ENCODE measurements around the gene SREBF1.

DNA sequence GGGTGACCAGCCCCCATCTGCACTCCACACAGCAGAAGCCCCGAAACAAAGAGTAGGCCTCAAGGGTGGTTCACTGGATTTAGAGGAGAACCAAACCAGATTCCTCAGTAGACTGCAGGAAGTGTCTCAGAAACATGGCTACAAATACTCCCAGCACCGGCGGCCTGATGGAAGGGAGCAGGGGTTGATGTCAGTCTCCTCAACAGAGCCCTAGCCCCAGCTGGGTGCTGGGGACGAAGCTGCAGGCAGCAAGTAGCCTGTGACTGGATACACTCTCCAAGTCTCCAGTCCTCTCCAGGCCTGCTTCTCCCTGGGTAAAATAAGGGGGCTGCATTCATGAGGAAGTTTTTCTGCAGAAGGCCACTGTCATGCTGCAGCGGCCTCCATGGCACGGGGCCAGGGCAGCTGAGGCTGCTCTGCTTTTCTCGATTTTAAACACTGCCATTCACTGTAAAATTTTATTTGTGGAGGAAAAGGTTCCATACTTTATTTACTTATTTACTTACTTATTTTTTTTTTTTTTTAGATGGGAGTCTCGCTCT, 36.7 kb upstream of the SREBF1 start:
- TF ChIP-seq EZH2phosphoT487 (IDR thresholded peaks at IDR 0.05; ENCODE audit: insufficient read depth, low read depth) = no peak
- TF ChIP-seq EZH2 (IDR thresholded peaks at IDR 0.05; ENCODE audit: insufficient read depth, poor library complexity, severe bottlenecking) = no peak

All from GM23248 (cell line).